GM19328 (cell line): ENCODE results near the gene NCAN.
"Not testable (repeated sequence)": the region's sequence is repeated elsewhere in the genome, so short reads cannot be mapped to it uniquely, and the experiment has no call there.

Experiments
- ATAC-seq: cut with Tn5 transposase; IDR thresholded peaks from one replicate; pipeline ENCODE4 v1.9.1; 2021; ENCODE audit warnings: mild to moderate bottlenecking, moderate library complexity; ENCODE audit not compliant: unreplicated experiment

Gene NCAN

DNA sequence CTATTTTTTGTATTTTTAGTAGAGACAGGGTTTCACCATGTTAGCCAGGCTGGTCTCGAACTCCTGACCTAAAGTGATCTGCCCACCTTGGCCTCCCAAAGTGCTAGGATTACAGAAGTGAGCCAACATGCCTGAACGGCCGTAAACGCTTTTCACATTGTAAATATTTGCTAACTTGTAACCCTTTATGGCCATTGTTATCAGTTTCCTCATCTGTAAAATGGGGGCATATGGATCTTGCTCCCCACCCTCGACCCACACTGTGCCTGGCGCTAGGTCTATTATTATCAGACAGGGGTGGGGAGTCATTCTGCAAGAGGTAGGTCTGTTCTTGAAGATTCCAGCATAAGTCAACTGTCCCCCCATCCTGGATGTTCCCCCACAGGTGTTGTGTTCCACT, 11.9 kb downstream of the NCAN start:
- no peak for ATAC-seq

DNA sequence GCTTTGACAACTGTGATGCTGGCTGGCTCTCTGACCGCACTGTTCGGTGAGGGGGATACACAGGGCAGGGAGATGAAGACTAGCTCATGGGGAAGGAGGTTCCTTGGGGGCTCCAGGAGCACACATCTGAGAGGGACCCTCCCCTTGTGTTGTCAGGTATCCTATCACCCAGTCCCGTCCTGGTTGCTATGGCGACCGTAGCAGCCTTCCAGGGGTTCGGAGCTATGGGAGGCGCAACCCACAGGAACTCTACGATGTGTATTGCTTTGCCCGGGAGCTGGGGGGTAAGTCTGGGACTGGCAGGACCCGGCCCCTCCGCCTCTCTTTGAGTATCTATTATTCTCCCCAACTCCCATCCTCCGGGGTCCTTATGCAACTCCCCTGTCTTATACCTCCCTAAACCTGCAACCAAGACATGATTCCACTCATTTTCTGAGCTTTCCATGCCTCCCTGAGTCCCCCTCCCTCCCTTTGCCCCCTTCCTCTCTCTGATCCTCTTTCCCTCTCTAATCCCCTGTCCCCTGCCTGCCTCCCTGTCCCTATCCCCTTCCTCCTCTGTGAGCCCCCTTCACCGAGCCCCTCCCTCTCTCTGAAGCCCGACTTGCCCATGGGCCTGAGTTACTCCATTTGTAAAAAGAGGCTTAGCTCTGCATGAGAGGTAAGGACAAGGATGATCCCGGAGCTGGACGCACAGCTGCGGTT, 12.5 kb downstream of the NCAN start:
- no peak for ATAC-seq

DNA sequence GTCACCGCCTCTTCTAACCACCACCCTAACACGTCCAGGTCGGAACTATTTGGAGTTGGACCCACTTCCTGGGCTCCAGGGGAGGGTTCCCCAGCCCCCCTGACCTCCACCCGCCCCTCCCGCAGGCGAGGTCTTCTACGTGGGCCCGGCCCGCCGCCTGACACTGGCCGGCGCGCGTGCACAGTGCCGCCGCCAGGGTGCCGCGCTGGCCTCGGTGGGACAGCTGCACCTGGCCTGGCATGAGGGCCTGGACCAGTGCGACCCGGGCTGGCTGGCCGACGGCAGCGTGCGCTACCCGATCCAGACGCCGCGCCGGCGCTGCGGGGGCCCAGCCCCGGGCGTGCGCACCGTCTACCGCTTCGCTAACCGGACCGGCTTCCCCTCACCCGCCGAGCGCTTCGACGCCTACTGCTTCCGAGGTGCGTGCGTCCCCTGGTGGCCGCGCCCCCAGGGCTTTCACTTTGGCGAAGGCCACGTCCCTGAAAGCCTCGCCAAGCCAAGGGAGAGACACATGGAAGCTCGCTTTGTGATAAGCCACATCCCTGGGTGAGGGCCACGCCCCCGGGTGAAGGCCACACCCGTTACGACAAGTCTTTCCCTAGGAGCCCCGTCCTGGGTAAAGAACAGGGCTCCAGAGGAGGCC, 13.2 kb downstream of the NCAN start:
- ATAC-seq: no peak

DNA sequence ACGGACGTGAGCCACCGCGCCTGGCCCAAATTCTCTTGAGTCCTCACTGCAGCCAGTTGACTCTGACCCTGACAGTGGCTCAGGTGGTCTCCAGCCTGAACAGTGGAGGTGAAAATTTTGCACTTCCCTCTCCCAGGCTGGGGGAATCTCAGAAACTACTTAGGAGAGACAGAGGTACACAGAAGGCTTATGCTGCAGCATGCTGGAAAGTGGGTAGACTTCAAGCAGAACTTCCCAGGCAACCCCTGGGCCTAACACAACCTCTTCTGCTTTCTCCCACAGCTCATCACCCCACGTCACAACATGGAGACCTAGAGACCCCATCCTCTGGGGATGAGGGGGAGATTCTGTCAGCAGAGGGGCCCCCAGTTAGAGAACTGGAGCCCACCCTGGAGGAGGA, 14.4 kb downstream of the NCAN start:
- no peak for ATAC-seq

DNA sequence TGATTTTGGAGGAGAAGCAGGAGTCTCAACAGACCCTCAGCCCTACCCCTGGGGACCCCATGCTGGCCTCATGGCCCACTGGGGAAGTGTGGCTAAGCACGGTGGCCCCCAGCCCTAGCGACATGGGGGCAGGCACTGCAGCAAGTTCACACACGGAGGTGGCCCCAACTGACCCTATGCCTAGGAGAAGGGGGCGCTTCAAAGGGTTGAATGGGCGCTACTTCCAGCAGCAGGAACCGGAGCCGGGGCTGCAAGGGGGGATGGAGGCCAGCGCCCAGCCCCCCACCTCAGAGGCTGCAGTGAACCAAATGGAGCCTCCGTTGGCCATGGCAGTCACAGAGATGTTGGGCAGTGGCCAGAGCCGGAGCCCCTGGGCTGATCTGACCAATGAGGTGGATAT, 14.9 kb downstream of the NCAN start:
- no peak for ATAC-seq

DNA sequence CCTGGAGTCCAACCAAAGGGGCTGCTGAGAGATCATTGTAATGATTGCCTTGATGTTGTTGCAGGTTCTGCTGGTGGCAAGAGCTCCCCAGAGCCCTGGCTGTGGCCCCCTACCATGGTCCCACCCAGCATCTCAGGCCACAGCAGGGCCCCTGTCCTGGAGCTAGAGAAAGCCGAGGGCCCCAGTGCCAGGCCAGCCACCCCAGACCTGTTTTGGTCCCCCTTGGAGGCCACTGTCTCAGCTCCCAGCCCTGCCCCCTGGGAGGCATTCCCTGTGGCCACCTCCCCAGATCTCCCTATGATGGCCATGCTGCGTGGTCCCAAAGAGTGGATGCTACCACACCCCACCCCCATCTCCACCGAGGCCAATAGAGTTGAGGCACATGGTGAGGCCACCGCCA, 15.5 kb downstream of the NCAN start:
- no peak for ATAC-seq

DNA sequence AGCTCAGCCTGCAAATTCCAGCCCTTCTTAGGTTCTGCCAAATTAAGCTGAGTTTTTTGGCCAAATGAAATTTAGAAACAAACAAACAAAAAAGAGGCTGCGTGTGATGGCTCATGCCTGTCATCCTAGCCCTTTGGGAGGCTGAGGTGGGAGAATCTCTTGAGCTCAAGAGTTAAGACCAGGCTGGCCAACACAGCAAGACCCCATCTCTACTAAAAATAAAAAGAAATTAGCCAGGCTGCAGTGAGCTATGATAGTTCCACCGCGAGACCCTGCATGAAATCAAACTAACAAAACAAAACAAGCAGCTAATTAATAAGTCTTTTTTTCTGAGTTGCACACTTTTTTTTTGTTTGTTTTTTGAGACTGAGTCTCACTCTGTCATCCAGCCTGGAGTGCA, 17.9 kb downstream of the NCAN start:
- ATAC-seq: no peak

DNA sequence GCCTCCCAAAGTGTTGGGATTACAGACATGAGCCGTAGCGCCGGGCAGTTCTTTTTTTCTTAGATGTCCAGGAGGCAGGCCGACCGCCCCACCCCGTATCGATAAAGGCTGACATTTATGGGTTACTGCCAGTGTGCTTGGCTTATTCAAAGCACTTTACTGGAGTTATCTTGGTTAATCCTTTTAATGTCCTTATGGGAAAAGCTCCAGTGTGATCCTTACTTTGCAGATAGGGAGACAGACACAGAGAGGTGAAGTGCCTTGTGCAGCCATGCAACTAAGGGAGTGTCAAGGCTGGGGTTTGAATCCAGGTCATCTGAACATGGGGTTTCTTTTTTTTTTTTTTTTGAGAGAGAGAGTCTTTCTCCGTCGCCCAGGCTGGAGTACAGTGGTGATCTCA, 19.2 kb downstream of the NCAN start:
- ATAC-seq: no peak

DNA sequence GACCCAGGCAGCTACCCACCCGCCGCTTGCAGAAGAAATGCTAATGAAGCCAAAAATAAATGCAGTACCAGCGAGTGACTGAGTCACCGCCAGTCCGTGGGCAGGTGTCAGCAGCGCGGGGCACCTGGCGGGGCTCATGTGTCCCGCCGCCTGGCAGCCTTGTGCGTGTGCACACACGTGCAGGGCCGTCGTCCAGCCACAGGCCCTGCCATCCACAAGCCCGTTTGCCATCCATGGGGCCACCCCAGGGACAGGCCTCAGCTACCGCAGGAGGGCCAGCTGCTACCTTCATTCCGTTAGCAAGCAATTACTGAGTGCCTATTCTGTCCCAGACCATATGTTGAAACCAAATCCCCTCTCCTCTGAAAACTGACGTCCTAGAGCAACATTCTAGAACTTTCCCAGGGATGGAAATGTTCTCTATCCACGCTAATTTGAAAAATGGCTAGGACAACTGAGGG, 20.5 kb downstream of the NCAN start:
- ATAC-seq: no peak

DNA sequence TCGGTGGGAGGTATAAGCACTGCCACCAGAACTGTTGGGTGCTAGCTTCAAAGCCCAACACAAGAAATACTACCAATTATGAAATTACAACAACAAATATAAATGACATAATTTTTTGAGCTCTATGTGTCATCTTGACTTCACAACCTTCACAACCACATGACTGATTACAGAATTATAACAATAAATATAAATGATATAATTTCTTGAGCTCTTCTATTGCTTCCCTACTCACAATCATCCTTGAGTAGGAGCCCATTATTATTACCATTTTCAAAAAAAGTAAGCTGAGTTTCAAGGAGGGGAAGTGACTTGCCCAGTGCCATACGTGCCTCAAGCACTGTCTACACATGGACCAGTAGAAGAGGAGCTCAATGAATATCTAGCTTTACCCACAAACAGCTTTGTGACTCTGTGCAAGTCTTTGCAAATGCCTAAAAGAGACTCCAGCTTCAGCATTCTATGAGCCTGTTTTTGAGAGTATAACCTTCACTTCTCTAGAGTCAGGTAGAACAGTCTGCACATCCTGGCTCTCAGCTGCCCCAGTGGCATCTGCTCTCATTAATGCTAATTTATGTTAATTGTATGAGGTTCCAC, 22.6 kb downstream of the NCAN start:
- no peak for ATAC-seq

DNA sequence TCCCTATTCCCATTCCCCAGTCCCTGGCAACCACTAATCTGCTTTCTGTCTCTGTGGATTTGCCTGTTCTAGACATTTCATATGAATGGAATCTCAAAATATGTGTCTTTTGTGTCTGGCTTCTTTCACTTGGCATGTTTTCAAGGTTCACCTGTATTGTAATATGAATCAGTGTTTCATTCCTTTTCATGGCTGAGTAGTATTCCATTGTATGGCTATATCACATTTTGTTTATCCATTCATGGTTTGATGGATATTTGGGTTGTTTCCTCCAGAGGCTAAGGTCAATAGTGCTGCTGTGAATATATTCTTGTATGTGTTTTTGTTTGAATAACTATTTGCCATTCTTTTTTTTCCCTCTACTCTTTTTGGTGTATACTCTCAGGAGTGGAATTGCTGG, 24.4 kb downstream of the NCAN start:
- no peak for ATAC-seq

DNA sequence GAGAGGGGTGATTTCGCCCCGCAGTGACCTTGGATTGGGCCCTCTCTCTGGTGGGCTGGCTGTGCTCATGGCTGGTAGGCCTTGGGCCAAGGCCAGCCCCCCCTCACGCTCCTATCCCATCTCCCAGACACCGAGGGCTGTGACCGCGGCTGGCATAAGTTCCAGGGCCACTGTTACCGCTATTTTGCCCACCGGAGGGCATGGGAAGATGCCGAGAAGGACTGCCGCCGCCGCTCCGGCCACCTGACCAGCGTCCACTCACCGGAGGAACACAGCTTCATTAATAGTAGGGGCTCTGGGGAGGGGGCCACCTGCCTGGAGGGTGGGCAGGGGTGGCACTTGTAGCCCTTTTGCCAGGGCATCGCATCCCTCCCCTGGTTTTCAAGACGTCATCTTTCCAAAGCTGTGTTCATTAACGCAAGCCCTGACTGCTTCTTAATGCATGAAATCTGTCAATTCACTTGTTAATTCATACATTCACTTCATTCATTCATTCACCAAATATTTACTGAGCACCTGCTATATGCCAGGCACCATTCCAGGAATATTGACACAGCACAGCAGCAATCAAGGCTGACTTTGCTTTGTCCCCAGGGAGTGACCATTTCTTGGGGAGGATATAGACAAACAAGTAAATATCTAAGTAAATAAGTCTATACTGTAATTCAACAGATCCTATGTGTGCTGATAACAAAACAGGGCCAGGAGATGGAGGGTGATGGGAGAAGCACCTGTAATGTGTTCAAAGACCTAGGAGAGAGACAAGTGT, 26.6 kb downstream of the NCAN start:
- ATAC-seq: no peak

DNA sequence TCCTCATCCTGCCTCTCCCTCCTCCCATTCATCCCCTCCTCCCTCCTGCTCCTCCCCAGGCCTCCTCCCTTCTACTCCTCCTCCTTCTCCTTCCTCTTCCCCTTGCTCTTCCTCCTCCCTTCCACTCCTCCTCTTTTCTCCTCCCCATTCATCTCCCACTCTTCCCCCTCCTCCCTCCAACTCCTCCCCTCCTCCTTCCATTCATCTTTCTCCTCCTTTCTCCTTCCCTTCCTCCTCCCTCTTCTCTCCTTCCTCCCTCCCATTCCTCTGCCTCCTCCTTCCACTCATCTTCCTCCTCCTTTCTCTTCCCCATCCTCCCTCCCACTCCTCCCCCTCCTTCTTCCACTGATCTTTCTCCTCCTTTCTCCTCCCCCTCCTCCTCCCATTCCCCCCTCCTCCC, 27.9 kb downstream of the NCAN start:
- no peak for ATAC-seq

DNA sequence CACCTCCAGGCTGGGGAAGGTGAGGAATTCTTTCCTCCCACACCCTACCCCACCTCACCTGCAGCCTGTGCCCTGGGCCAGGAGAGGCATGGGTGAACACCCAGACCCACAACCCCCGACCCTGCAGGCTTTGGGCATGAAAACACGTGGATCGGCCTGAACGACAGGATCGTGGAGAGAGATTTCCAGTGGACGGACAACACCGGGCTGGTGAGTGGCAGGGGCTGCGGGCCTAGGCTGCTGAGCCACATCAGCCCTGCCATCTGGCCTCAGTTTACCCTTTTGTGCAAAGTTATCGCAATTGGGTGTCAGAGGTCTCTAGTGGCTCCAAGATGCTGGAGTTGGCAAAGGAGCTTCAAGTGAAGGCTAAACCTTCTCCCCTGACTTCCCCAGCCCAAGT, 28.7 kb downstream of the NCAN start:
- ATAC-seq: no peak

DNA sequence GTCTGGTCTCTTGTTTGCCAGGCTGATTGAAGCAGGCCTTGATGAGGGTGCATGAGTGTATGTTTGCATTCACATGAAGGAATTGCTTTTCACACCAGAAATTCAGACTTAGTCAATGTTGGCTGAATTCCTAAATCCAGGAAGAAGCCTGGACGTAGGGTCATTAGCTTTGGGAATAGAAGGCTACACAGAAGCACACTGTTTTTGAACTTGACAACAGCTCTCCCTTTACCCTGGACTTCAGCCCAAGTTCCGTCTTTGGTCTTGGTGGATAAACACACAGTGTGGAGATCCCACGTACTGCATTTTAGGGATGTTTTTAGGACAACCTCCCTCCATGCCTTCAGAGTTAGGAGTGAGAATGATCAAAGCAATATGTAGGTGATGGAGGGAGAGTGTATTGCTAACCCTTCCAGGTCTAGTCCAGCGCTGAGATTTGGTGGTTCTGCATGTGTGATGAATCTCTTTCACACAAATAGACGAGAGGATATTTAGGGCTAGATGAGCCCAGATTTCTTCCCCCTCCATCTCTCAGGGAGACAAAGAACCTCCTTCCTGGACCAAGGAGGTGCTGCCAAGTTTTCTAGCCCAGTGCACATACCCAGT, 38.5 kb downstream of the NCAN start:
- ATAC-seq: no peak

DNA sequence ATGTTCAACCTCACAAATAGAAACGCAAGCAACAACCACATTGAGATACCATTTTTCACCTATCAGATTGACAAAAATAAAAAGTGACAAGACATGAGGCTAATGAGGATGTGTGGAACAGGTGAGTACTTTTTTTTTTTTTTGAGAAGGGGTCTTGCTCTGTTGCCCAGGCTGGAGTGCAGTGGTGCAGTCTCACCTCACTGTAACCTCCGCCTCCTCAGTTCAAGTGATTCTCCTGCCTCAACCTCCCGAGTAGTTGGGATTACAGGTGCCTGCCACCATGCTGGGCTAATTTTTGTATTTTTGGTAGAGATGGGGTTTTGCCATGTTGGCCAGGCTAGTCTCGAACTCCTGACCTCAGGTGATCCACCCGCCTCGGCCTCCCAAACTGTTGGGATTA, 41.7 kb downstream of the NCAN start:
- ATAC-seq: not testable (repeated sequence)

DNA sequence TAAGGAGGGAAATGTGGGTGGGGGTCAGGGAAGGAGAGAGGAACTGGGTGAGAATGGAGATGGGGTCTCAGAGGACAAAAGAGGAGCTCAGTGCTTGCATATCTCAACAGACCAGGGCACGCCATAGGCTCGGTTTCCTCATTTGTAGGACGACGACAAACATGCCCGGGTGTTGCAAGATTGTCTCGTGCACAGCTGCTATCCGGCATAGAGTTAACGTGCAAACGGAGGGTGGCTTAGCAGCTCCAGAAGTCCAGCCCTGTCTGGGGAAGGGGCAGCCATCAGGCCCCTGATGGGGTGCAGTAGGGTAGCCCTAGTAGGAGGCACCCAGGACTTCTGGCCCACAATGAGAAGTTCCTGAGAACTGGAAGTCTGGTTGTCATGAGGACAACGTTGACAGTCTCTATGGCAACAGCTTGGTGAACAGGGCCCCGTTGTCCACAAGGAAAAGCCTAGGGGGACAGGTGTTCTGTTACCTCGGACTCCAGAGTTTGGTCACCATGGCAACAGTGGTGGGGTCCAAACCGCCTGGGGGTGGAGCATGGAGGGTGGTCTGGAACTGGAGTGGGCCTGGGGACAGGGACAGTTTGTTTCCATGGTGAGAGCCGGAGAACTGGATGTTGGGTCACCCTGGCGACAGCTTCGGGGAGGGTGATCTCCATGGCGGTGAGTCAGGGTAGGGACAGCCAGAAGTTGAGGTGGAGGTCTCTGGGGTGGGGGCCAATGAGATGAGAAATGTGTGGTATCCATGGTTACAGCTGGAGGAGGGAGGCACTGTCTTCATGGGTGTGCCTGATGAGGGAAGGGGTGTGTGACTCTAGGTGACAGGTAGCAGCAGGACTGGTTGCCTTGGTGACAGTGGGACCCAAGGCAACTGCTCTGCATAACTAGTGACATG, 44.6 kb downstream of the NCAN start:
- no peak for ATAC-seq

DNA sequence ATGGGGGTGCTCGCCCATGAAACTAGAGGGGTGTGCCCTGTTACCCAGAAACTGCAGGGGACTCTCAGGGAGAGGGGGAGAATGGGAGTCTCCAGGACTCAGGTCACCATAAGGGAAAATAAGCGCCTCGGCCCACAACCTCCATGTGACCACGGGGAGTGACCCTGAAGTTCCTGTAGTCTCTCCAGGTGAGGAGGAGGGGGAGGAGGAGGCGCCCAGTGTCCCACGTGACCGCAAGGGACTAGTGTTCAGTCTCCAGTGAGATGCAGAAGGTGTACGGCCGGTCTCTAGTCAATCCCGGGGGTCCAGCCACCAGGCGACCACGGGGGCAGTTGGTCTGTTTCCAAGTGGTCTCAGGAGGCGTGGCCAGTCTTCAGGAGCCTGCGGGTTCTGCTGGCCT, 45.4 kb downstream of the NCAN start:
- ATAC-seq: no peak

DNA sequence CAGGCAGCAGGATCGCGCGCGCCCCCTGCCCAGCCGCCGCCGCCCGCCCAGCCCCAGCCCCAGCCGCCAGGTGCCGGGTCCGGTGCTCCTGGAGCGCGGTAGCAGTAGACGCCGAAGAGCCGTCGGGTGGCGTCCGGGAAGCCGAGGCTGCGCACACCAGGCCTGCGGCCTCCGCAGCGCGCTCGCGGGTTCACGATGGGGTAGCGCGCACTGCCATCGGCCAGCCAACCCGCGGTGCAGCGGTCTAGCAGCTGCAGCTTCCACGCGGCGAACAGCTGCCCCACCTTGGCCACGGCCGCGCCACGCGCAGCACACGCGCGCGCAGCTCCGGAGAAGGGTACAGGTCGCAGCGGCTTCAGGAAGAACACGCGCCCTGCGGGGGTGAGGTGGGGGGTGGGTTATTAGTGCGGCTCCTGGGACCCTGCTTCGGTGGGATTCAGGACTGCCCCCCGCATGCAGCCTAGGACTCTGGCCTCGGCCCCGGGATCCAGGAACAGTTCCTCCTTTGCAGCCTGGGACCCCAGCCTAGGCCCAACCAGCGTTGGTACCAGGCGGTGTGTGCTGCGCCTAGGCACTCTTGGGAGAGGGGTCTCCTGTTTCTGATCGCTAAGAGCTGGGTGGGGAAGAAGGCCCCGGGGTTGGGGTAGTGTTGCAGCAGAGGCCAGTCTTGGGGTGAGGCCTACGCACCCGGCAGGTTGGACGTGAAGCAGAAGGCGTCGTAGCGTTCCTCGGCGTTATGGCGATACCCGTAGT, 46.3 kb downstream of the NCAN start:
- no peak for ATAC-seq
